Esophagus muscularis mucosa (tissue), 4 donors: ENCODE results near the gene TLE5. TPM values are rescaled to one million over a fixed set of nuclear protein-coding genes. Genes with fewer than 3 reads are reported as not detected.

Source experiments
- DNase-seq: peaks from one replicate; pipeline ENCODE4 v3.0.0-alpha.2; 2017; ENCODE audit errors: extremely low spot score
- H3K27ac ChIP-seq, 4 donors: fragments of 200-600 bp; sonication (generic); replicated peaks in 1 of 4; 1 replicate in 3 of 4; 2 replicates in 1 of 4; pipeline ENCODE4 v1.5.1; 2016 to 2019; ENCODE audit warnings: mild to moderate bottlenecking in 1 of 4
- H3K27me3 ChIP-seq, 4 donors: fragments of 200-600 bp; sonication (generic); one replicate each; pipeline versions ENCODE4 v1.5.1 to v1.6.0; 2016 to 2019
- H3K36me3 ChIP-seq, 4 donors: fragments of 200-600 bp; sonication (generic); one replicate each; pipeline ENCODE4 v1.5.1; 2016 to 2019
- H3K4me1 ChIP-seq, 4 donors: fragments of 200-600 bp; sonication (generic); one replicate each; pipeline ENCODE4 v1.5.1; 2016 to 2019
- H3K4me3 ChIP-seq, 4 donors: fragments of 200-600 bp; sonication (generic); 1 replicate in 2 of 4; 2 replicates in 2 of 4; pipeline ENCODE4 v1.5.1; 2016 to 2019; ENCODE audit warnings: mild to moderate bottlenecking in 4 of 4, moderate library complexity in 1 of 4
- H3K9me3 ChIP-seq, 4 donors: fragments of 200-600 bp; sonication (generic); 1 replicate in 3 of 4; 2 replicates in 1 of 4; pipeline ENCODE4 v1.5.1; 2016 to 2019
- EP300 ChIP-seq: sonication (generic); formaldehyde crosslinking; IDR thresholded peaks from one replicate; pipeline ENCODE4 v1.6.1; 2017; ENCODE audit warnings: antibody characterized with exemption
- POLR2A ChIP-seq: fragments of 450-650 bp; IDR thresholded peaks from one replicate; pipeline ENCODE4 v1.6.1; 2017; ENCODE audit warnings: antibody characterized with exemption, moderate library complexity, mild to moderate bottlenecking, low read depth
- POLR2AphosphoS5 ChIP-seq, 2 donors: sonication (generic); formaldehyde crosslinking; IDR thresholded peaks; one replicate each; pipeline ENCODE4 v1.6.1; 2017; ENCODE audit warnings: antibody characterized with exemption in 2 of 2
- WGBS: methylation state at CpG from one replicate; pipeline ENCODE4 v1.1.5; 2018; 5-methylcytosine and 5-hydroxymethylcytosine counted together
- intact Hi-C: fragments of 100-400 bp; cut with DNase I; formaldehyde crosslinking; loops from one replicate; pipeline ENCODE4 v1.15.1; 2023
- total RNA-seq, 4 donors: library from RNA; depleted of rRNA; stranded (reverse); fragments of >200 nt; gene quantifications; one replicate each; pipeline versions ENCODE4 v1.1.0 to v1.2.1, GENCODE V29; 2016
- TF ChIP-seq, protein P1 (sequence below), 3 experiments: fragments of 200-600 bp in 2 of 3; fragments of 450-650 bp in 1 of 3; sonication (generic) in 2 of 3; IDR thresholded peaks; one replicate each; pipeline ENCODE4 v1.5.1; 2017 to 2019; ENCODE audit warnings: antibody characterized with exemption in 3 of 3, mild to moderate bottlenecking in 2 of 3, moderate library complexity in 1 of 3

The TLE5 gene
- total RNA-seq, 4 donors from 2014 or later = 657 to 947 (median 804) TPM

DNA sequence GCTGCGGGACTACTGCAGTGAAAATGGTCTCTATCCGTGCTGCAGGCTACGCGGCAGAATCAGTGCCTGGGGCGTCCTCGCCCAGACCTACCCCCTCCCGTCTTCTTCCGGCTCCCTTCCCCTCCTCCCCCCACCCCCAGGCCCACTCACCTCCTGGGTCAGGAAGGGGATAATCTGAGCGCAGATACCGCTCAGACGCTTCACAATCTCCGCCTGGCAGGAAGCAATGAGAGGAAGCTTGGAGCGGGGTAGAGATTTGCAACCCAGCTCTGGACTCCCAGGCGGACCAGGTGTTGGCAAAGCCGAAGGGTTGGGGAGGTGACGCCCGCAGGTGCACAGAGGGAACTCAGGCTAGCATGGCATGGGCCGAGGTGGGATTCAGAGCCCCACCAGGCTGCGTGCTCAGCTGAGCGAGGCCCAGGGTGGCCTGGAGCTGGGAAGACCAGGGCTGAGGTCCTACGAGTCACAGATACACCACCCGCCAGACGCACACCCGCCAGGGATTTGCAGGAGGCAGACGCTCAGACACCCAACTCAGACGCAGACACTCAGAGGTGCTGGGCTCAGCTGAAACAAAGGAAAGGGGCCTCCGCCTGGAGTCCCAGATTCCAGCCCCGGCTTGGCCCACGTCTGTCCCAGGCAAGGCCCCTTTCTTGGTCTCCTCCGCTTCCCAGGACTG lies 37.3 kb downstream of the TLE5 start:
- Histone ChIP-seq H3K9me3 (no peaks in the 10 kb centered on the region), H3K27me3 (no peaks in the 10 kb centered on the region), H3K4me3 (no peak overlapping the region), H3K27ac (no peak overlapping the region), H3K36me3 (peaks cover 0 to 11% (median 8%) of the 10 kb centered on the region in 4 donors), H3K4me1 (peaks cover 8 to 22% (median 19%) of the 10 kb centered on the region in 4 donors)
- no peak for TF ChIP-seq EP300
- no peak for TF ChIP-seq POLR2A
- TF ChIP-seq POLR2AphosphoS5 (IDR thresholded peaks at IDR 0.05) = no peak
- TF ChIP-seq, protein P1, sequence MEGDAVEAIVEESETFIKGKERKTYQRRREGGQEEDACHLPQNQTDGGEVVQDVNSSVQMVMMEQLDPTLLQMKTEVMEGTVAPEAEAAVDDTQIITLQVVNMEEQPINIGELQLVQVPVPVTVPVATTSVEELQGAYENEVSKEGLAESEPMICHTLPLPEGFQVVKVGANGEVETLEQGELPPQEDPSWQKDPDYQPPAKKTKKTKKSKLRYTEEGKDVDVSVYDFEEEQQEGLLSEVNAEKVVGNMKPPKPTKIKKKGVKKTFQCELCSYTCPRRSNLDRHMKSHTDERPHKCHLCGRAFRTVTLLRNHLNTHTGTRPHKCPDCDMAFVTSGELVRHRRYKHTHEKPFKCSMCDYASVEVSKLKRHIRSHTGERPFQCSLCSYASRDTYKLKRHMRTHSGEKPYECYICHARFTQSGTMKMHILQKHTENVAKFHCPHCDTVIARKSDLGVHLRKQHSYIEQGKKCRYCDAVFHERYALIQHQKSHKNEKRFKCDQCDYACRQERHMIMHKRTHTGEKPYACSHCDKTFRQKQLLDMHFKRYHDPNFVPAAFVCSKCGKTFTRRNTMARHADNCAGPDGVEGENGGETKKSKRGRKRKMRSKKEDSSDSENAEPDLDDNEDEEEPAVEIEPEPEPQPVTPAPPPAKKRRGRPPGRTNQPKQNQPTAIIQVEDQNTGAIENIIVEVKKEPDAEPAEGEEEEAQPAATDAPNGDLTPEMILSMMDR (IDR thresholded peaks at IDR 0.05) = no peak
- DNase-seq = no peak
- intact Hi-C loops = loop anchor here (5.0 kb wide), 1 partner anchor 38 kb away; no protein-coding TSS in a partner anchor
- WGBS = 69% methylated on average over 16 of the region's 30 CpGs

GRCh38 chr19:3024509-3024869 lies 37.8 kb downstream of the TLE5 start:
- TF ChIP-seq EP300 (no peak), POLR2AphosphoS5 (IDR thresholded peaks at IDR 0.05) (no peak), POLR2A (no peak)
- TF ChIP-seq, protein P1 (IDR thresholded peaks at IDR 0.05) = no peak
- DNase-seq = no peak
- intact Hi-C loops = no loop called here
- WGBS = 78% methylated on average over 4 of the region's 5 CpGs
- H3K27ac ChIP-seq = no peak overlapping the region
- H3K36me3 ChIP-seq = peaks cover 0 to 17% (median 12%) of the 10 kb centered on the region in 4 donors
- no peaks in the 10 kb centered on the region for H3K9me3 ChIP-seq
- no peak overlapping the region for H3K4me3 ChIP-seq
- no peaks in the 10 kb centered on the region for H3K27me3 ChIP-seq
- H3K4me1 ChIP-seq = peaks cover 5 to 17% (median 14%) of the 10 kb centered on the region in 4 donors

GRCh38 chr19:3020321-3020960 lies 41.9 kb downstream of the TLE5 start:
- WGBS = 86% methylated on average over 18 of the region's 18 CpGs
- Histone ChIP-seq H3K27ac (no peak overlapping the region), H3K9me3 (no peaks in the 10 kb centered on the region), H3K4me1 (no peaks in the 10 kb centered on the region), H3K4me3 (no peak overlapping the region), H3K36me3 (peaks cover 0 to 38% (median 25%) of the 10 kb centered on the region in 4 donors), H3K27me3 (no peaks in the 10 kb centered on the region)
- intact Hi-C loops = no loop called here
- no peak for DNase-seq
- TF ChIP-seq, protein P1 (IDR thresholded peaks at IDR 0.05) = no peak
- TF ChIP-seq EP300 (no peak), POLR2A (no peak), POLR2AphosphoS5 (IDR thresholded peaks at IDR 0.05) (no peak)

DNA sequence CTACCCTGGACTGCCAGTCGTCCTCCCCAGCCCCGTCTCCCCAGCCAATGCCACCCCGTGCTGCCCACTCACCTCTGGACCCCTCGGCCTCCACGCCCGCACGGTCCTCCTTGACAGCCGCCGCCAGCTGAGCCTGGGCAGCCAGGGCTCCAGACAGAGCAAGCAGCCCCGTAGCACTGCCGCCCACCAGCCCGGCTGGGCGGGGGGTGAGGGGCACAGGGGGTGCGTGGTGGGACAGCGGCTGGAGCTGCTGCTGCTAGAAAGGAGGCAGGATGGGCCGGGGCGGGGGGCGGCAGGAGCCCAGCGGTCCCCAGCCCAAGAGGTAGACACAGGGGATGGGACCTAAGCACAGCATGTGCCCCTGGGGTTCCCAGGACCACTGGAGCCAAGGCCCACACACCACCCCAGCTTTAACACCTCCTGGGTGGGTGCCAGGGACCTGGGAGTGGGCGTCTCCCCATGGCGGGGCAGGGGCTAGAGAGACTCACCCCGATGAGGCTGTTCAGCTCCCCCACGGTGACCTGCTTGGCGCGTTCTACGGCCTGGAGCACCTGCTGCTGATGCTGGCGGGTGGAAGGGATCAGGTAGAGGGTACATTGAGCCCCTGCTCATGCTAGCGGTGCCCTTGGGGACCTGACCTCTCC lies 43.0 kb downstream of the TLE5 start:
- intact Hi-C loops = no loop called here
- DNase-seq = no peak
- H3K27me3 ChIP-seq = no peaks in the 10 kb centered on the region
- H3K36me3 ChIP-seq = peaks cover under 1 to 45% (median 30%) of the 10 kb centered on the region in 4 donors
- no peaks in the 10 kb centered on the region for H3K4me1 ChIP-seq
- no peaks in the 10 kb centered on the region for H3K9me3 ChIP-seq
- WGBS = 91% methylated on average over 26 of the region's 28 CpGs
- no peak overlapping the region for H3K27ac ChIP-seq
- H3K4me3 ChIP-seq = no peak overlapping the region
- TF ChIP-seq POLR2A (no peak), EP300 (no peak), POLR2AphosphoS5 (IDR thresholded peaks at IDR 0.05) (no peak)
- TF ChIP-seq, protein P1 (IDR thresholded peaks at IDR 0.05) = no peak
